GM23338 (cell line): ENCODE measurements around the gene TOM1L2.

Experiments used
- CREB1 ChIP-seq: fragments of 250-450 bp; sonication (Bioruptor Pico); IDR thresholded peaks from 2 replicates; pipeline ENCODE4 v1.5.0; 2020; ENCODE audit warnings: low read depth, mild to moderate bottlenecking, moderate library complexity
- EZH2 ChIP-seq: fragments of 200-600 bp; sonication (generic); IDR thresholded peaks from one replicate; pipeline ENCODE4 v1.8.0; 2017; ENCODE audit warnings: antibody characterized with exemption, mild to moderate bottlenecking, low read depth; ENCODE audit not compliant: unreplicated experiment
- EZH2phosphoT487 ChIP-seq: fragments of 200-600 bp; sonication (generic); IDR thresholded peaks from one replicate; pipeline ENCODE4 v1.8.1; 2018; ENCODE audit warnings: antibody characterized with exemption; ENCODE audit not compliant: unreplicated experiment
- TF ChIP-seq, protein P1 (sequence below), 2 experiments: fragments of 200-600 bp in 1 of 2; sonication (generic) in 1 of 2; conservative IDR thresholded peaks; 2 replicates each; pipeline versions ENCODE4 v1.5.1 to v1.6.1; 2016 to 2017; ENCODE audit warnings: antibody characterized with exemption in 2 of 2, low read depth in 2 of 2, mild to moderate bottlenecking in 2 of 2, moderate library complexity in 1 of 2
- TF ChIP-seq, protein P2 (sequence below): IDR thresholded peaks from one replicate; pipeline ENCODE4 v1.6.1; 2018; ENCODE audit warnings: antibody characterized with exemption; ENCODE audit not compliant: unreplicated experiment

DNA sequence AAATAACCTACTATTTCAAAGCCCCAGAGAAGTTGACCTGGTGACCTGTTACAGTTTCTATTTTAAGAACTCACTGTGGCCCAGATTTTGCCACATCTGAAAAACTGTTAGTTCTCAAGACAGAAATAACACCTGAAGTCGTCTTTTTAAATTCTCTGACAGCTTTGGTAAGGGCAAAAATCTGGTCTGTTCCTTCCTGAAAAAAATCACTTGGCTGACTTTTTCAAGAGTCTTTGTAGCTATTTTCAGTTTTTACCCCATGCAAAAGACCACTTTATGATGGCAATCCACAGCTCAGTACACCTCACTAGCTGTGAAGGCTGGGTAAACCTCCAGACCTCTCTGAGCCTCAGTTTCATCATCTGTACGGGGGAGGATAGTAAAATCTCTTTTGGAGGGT, 74.8 kb downstream of the TOM1L2 start:
- TF ChIP-seq, protein P1, sequence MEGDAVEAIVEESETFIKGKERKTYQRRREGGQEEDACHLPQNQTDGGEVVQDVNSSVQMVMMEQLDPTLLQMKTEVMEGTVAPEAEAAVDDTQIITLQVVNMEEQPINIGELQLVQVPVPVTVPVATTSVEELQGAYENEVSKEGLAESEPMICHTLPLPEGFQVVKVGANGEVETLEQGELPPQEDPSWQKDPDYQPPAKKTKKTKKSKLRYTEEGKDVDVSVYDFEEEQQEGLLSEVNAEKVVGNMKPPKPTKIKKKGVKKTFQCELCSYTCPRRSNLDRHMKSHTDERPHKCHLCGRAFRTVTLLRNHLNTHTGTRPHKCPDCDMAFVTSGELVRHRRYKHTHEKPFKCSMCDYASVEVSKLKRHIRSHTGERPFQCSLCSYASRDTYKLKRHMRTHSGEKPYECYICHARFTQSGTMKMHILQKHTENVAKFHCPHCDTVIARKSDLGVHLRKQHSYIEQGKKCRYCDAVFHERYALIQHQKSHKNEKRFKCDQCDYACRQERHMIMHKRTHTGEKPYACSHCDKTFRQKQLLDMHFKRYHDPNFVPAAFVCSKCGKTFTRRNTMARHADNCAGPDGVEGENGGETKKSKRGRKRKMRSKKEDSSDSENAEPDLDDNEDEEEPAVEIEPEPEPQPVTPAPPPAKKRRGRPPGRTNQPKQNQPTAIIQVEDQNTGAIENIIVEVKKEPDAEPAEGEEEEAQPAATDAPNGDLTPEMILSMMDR (conservative IDR thresholded peaks at IDR 0.05; ENCODE audit: low read depth in 2 of 2) = no peak
- TF ChIP-seq, protein P2, sequence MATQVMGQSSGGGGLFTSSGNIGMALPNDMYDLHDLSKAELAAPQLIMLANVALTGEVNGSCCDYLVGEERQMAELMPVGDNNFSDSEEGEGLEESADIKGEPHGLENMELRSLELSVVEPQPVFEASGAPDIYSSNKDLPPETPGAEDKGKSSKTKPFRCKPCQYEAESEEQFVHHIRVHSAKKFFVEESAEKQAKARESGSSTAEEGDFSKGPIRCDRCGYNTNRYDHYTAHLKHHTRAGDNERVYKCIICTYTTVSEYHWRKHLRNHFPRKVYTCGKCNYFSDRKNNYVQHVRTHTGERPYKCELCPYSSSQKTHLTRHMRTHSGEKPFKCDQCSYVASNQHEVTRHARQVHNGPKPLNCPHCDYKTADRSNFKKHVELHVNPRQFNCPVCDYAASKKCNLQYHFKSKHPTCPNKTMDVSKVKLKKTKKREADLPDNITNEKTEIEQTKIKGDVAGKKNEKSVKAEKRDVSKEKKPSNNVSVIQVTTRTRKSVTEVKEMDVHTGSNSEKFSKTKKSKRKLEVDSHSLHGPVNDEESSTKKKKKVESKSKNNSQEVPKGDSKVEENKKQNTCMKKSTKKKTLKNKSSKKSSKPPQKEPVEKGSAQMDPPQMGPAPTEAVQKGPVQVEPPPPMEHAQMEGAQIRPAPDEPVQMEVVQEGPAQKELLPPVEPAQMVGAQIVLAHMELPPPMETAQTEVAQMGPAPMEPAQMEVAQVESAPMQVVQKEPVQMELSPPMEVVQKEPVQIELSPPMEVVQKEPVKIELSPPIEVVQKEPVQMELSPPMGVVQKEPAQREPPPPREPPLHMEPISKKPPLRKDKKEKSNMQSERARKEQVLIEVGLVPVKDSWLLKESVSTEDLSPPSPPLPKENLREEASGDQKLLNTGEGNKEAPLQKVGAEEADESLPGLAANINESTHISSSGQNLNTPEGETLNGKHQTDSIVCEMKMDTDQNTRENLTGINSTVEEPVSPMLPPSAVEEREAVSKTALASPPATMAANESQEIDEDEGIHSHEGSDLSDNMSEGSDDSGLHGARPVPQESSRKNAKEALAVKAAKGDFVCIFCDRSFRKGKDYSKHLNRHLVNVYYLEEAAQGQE = no peak
- no peak for TF ChIP-seq EZH2phosphoT487
- TF ChIP-seq EZH2 = no peak
- no peak for TF ChIP-seq CREB1 (CRISPR knock-in tag)
